Measurements from ENCODE around the gene AGXT.

AGXT gene

GRCh38 chr2:240916571-240917008 lies 48.0 kb downstream of the AGXT start:
- peak; percentile 51 for DNase-seq

GRCh38 chr2:240917009-240917683 lies 48.5 kb downstream of the AGXT start:
- no peak for DNase-seq

DNA sequence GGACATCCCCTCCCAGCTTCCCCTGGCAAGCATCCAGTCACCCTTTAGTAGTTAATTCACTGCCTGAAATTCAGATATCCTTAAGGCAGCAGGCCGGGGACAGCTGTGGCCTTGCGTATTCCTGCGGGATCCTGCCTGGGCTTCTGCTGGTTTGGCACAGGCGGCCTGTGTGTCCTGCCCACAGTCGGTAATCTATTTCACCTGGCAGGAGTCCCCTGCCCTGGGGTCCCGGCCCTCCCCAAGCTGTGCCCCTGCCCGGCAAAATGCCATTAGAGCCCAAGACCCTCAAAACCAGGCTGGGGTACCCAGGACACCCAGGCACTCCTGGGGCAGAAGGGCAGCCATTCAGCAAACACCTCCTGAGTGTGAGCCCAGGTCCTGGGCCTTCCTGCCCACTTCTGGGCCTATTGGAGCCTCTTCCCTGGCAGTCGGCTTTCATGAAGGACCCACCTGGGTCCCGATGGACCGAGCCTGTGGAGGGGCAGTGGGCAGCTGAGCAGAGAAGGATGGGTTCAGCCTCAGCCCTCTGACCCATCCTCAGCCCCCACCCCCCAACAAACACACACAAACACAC lies 49.1 kb downstream of the AGXT start:
- no peak for DNase-seq

DNA sequence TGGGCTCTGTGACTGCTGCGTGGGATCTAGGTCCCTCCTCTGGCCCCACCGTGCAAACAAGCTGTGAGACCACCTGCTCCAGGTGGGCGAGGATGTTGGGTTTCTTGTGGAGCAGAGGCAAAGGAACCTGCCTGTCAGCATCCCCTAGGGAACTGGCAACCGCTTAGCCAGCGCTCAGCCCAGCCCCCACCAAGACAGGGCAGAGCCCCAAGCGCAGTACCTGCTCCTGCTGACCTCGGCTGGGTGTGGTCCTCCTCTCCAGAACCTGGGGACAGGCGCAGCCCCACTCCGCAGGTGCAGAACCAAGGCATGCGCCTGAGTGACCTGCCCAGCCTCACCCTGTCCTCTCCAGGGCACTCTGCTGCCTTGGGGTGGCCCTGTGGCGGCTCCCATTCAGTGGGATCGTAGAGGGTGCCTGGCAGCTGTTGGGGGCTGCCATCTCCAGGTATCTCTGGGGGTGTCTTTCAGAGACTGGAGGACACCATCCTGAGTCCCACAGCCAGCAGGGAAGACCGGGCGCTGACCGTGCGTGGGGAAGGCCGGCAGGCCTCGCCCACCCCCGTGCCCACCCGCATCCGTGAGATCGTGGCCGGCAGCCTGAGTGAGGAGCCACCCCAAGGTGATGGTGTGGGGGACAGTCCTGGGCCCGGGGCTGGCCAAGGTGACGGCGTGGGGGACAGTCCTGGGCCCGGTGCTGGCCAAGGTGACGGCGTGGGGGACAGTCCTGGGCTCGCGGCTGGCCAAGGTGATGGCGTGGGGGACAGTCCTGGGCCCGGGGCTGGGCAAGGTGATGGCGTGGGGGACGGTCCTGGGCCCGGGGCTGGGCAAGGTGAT lies 49.9 kb downstream of the AGXT start:
- DNase-seq: no peak

DNA sequence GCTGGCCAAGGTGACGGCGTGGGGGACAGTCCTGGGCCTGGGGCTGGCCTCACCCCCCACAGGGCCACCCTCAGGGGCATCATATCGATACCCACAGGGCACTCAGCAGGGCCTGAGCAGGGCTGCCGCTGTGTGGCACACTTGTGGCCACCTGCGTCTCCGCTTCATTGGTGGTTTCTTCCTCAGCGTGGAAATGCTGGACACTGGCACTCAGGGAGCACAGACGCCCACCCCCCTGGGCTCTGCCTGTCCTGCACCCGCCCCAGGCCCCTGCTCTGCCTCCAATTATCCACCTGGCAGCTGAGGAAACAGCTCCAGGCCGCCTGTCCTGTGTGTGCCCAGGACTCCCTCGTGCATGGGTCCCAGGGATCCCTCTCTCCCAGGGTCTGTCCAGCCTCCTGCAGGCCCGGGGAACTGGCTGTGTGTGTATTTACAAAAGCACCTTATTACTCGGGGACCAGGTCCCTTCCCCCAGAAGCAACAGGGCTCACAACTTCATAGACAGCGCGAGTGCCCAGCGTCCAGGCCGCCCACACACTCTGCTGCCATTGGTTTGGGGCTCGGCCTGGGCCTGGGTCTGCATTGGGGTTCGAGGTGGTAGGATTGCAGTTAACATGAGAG lies 50.6 kb downstream of the AGXT start:
- DNase-seq: no peak

GRCh38 chr2:240919786-240920782 lies 51.5 kb downstream of the AGXT start:
- no peak for DNase-seq

GRCh38 chr2:240920783-240921231 lies 52.2 kb downstream of the AGXT start:
- no peak for DNase-seq

DNA sequence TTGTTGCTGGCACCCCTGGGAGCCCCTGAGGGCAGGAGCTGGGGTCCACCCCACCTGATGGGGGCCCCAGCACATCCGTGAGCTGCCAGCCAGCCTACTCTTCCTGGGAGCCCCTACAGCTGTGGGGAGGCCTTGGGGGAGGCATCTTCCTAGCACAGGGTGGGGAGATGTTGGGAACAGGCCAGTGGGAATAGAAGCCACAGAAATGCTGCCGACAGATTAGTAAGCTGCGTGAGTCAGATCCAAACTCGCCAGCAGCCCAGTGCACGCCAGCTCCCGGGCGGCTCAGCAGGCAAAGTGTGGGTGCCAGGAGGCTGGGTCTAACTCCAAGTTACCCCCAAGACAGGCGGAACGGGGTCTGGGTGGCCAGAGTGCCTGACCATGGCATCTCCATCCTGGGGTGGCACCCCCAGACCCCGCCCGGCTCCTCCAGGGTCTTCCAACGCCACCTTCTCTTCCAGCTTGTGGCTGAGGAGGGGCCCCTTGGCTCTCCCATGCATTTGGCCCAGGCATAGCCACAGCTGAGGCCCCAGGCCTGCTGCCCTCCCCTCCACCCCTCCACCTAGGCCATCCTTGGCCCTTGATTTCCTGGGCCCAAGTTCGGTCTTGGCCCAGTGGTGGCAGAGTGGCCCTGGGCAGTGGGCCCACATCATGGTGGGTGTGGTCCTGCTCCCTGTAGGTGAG lies 52.8 kb downstream of the AGXT start:
- DNase-seq: peak; percentile 37

DNA sequence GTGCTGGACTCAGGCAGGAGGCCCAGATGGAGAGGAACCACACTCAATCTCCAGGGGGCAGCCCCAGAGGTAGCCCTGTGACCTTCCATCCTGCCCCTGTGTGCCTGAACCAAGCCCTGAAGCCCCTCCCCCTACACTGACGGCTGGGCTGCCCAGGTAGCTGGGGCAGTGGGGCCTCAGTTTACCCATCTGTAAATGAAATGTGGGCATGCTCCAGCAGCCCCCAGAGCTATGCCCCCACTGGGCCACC lies 53.3 kb downstream of the AGXT start:
- no peak for DNase-seq

- DNase-seq: no peak
Observed at GRCh38 chr2:240922245-240922981, 53.8 kb downstream of the AGXT start.

- no peak for DNase-seq
Observed at GRCh38 chr2:240922982-240923537, 54.4 kb downstream of the AGXT start.

- no peak for DNase-seq
Observed at GRCh38 chr2:240925191-240925567, 56.6 kb downstream of the AGXT start.

DNA sequence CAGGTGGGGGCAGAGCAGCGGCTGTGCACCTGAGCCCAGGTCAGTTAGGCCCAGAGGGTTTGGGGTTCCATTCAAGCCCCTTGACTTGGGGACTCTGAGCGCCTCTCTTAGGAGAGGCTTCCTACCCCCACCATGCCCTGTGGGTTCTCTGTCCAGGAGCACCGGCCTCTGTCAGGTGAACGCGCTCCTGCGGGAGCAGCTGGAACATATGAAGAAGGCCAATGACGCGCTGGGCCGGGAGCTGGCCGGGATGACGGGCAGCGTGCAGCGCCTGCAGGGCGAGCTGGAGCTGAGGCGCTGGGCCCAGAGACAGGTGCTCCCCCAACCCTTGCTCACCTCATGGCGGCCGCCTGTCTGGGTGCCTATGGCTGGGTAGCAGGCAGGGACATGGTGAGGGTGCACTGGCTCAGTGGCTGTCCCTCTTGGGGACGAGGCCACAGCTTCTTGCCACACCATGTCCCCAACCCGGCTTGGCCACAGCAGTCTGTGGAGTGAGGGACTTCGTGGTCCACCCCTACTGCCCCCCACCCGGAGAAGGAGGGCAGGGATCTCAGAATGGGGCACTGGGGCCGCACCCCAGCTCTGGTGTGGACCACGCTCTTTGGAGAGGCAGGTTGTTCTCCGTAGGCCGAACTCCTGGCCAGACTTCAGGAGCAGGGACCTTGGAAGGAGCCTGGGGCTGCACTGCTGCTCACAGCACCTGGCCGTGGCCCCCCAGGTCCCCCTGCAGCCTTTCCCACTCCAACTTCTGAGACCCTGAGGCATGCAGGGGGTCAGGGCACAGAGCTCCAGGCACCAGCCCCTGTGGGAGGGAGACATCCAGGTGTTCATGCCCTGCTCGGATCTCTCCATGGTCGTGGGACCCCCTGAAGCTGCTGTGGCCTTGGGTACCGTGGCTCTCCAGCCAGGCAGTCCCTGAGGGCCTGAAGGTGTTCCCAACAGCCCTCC lies 57.2 kb downstream of the AGXT start:
- DNase-seq: no peak

GRCh38 chr2:240926516-240927389 lies 58.1 kb downstream of the AGXT start:
- no peak for DNase-seq

- DNase-seq: no peak
Observed at GRCh38 chr2:240927390-240927781, 58.8 kb downstream of the AGXT start.

- no peak for DNase-seq
Observed at GRCh38 chr2:240928476-240929363, 60.1 kb downstream of the AGXT start.

GRCh38 chr2:240929364-240930095 lies 60.9 kb downstream of the AGXT start:
- DNase-seq: no peak

All from GOT3 (cell line).